Heart left ventricle (tissue), 16 donors: ENCODE results near the gene MZB1. TPM values are rescaled to one million over a fixed set of nuclear protein-coding genes. Genes with fewer than 3 reads are reported as not detected.

Experiments used
- ATAC-seq, 4 donors: fragments of 200-7000 bp; cut with Tn5 transposase; one replicate each; pipeline ENCODE4 v1.9.1; 2020 to 2022; ENCODE audit warnings: moderate library complexity in 4 of 4, mild to moderate bottlenecking in 3 of 4, moderate number of reproducible peaks in 1 of 4
- DNase-seq, 5 donors: peaks; one replicate each; pipeline ENCODE4 v3.0.0-alpha.2; 2020
- H3K27ac ChIP-seq, 12 donors: fragments of 200-600 bp; sonication (generic) in 4 of 12; one replicate each; pipeline versions ENCODE4 v1.5.0 to v1.8.0; 2016 to 2022; ENCODE audit warnings: mild to moderate bottlenecking in 2 of 12
- H3K27me3 ChIP-seq, 9 donors: fragments of 200-600 bp; sonication (generic) in 2 of 9; one replicate each; pipeline versions ENCODE4 v1.5.1 to v1.8.0; 2016 to 2022; ENCODE audit warnings: mild to moderate bottlenecking in 3 of 9
- H3K36me3 ChIP-seq, 9 donors: fragments of 200-600 bp; sonication (generic) in 2 of 9; one replicate each; pipeline versions ENCODE4 v1.5.0 to v1.8.0; 2018 to 2022; ENCODE audit warnings: mild to moderate bottlenecking in 2 of 9
- H3K4me1 ChIP-seq, 12 donors: fragments of 200-600 bp; sonication (generic) in 4 of 12; one replicate each; pipeline versions ENCODE4 v1.5.0 to v1.8.0; 2016 to 2022; ENCODE audit warnings: mild to moderate bottlenecking in 3 of 12
- H3K4me3 ChIP-seq, 12 donors: fragments of 200-600 bp; sonication (generic) in 4 of 12; one replicate each; pipeline versions ENCODE4 v1.5.0 to v1.8.0; 2017 to 2022; ENCODE audit warnings: mild to moderate bottlenecking in 9 of 12, moderate library complexity in 4 of 12
- H3K9me3 ChIP-seq, 12 donors: fragments of 200-600 bp; sonication (generic) in 4 of 12; one replicate each; pipeline versions ENCODE4 v1.5.0 to v1.8.0; 2016 to 2022; ENCODE audit warnings: mild to moderate bottlenecking in 1 of 12
- POLR2A ChIP-seq, 2 donors: fragments of 450-650 bp; IDR thresholded peaks; one replicate each; pipeline ENCODE4 v1.6.1; 2017; ENCODE audit warnings: antibody characterized with exemption in 2 of 2, mild to moderate bottlenecking in 2 of 2, moderate library complexity in 2 of 2
- WGBS, 4 donors: extraction: QIAGEN DNeasy Blood & Tissue Kit in 2 of 4; methylation state at CpG; one replicate each; pipeline versions ENCODE4 v1.1.5 to v1.1.7; 2013 to 2018; 5-methylcytosine and 5-hydroxymethylcytosine counted together
- intact Hi-C, 10 donors: fragments of 100-400 bp; cut with DNase I; formaldehyde crosslinking; loops; one replicate each; pipeline versions ENCODE4 v1.11.1 to v1.14.2; 2022
- polyA plus RNA-seq, 2 donors: library from polyadenylated mRNA; stranded (reverse); fragments of 200-250 nt; gene quantifications; one replicate each; pipeline ENCODE4 v1.2.3, GENCODE V29; 2013
- total RNA-seq, 9 donors: library from RNA; depleted of rRNA in 2 of 9; stranded (reverse); fragments of >200 nt in 2 of 9; fragmentation: NEBNext Ultra II Directional in 3 of 9; extraction: Animal tissue kit (Norgen Biotek cat#: 25700) in 3 of 9; gene quantifications; one replicate each; pipeline versions ENCODE4 v1.1.0 to v1.2.4, GENCODE V29; 2016 to 2023
- TF ChIP-seq, protein P1 (sequence below), 12 donors: fragments of 200-600 bp; sonication (generic) in 4 of 12; IDR thresholded peaks; one replicate each; pipeline versions ENCODE4 v1.5.0 to v1.8.0; 2018 to 2022; ENCODE audit warnings: antibody characterized with exemption in 12 of 12, mild to moderate bottlenecking in 5 of 12
- donor health status: ischemic (EF 13 %, LVEDD 7.1; RV severe dilation, severe dysfunction).
- donor health status: healthy with polysubstance abuse.
- donor health status: DM: no; HTN: yes; CAD: no.
- donor health status: DM: no; HTN: no; CAD: no.
- donor health status: ischemic (EF 25% LVEDD 6.9; RV normal size, moderate dysfunction).
- donor health status: ischemic (EF 25% LVEDD 5.7; RV mildly dilated, moderate dysfunction).
- donor health status: healthy.
- donor health status: DM: yes; HTN: yes; CAD: no.
- donor health status: ischemic (EF 35%, LVEDD 5.7; RV mildly dilated, moderate dysfunction).
- donor health status: nonischemic (EF 11% LVEDD 7.7; RV severe dilation, severe dysfunction).
- donor health status: DM: yes; HTN: yes; CAD: no.
- donor health status: PGD.
- donor health status: ischemic (EF 29% LVEDD 5.4; RV normal size, mild dysfunction).
- donor health status: nonischemic (EF 23%, LVEDD 6.1; RV moderate dilation, normal function).

Gene MZB1
- total and polyA plus RNA-seq, 11 donors: 0.31 to 5.2 (median 0.81) TPM; not detected in 2

DNA sequence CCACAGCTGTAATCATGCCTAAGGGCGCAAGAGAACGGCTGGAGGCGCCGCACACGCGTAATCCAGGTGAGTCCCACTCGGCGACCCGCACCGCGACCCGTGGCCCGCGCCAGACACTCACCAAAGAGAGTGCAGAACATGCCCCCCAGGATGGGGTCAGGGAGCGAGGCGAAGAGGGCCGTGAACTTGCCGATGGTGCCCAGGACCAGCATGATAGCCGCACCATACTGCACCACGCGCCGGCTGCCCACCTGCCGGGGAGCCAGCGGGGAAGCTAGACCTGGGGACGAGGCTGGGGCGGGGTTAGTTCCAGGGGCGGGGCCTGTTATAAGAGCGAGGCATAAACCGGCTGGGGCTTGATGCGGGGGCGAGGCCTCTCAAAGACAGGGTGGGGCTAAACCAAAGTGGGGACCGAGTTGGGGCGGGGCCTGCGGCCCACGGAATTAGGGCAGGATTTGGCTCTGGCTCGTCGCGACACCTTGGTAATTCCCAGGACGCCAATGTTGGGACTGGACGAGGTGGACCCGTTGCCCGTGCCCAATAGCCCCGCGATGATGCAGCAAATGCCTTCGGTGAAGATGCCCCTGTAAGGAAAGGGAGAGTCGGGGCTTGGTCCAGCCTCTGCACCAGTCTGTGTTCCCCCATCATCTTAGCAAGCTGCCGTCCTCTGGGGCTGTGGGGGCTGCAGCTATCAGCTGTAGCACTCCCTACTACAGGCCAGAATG is 11.4 kb downstream of the MZB1 start:
- Histone ChIP-seq H3K27ac (no peak overlapping the region), H3K4me3 (no peak overlapping the region), H3K9me3 (no peaks in the 10 kb centered on the region), H3K36me3 (peaks cover 0 to 13% (median 5%) of the 10 kb centered on the region in 9 donors), H3K27me3 (no peaks in the 10 kb centered on the region), H3K4me1 (peaks cover 0 to 16% (median 3%) of the 10 kb centered on the region in 12 donors)
- ATAC-seq: no peak
- WGBS, 4 donors: 71 to 82% (median 78%) methylated on average over 30 to 47 of the region's 47 CpGs
- TF ChIP-seq, protein P1, sequence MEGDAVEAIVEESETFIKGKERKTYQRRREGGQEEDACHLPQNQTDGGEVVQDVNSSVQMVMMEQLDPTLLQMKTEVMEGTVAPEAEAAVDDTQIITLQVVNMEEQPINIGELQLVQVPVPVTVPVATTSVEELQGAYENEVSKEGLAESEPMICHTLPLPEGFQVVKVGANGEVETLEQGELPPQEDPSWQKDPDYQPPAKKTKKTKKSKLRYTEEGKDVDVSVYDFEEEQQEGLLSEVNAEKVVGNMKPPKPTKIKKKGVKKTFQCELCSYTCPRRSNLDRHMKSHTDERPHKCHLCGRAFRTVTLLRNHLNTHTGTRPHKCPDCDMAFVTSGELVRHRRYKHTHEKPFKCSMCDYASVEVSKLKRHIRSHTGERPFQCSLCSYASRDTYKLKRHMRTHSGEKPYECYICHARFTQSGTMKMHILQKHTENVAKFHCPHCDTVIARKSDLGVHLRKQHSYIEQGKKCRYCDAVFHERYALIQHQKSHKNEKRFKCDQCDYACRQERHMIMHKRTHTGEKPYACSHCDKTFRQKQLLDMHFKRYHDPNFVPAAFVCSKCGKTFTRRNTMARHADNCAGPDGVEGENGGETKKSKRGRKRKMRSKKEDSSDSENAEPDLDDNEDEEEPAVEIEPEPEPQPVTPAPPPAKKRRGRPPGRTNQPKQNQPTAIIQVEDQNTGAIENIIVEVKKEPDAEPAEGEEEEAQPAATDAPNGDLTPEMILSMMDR (IDR thresholded peaks at IDR 0.05): no peak
- no peak for TF ChIP-seq POLR2A (IDR thresholded peaks at IDR 0.05)
- DNase-seq: peak in 1 of 5 donors; percentile 19
- intact Hi-C loops: no loop called here

DNA sequence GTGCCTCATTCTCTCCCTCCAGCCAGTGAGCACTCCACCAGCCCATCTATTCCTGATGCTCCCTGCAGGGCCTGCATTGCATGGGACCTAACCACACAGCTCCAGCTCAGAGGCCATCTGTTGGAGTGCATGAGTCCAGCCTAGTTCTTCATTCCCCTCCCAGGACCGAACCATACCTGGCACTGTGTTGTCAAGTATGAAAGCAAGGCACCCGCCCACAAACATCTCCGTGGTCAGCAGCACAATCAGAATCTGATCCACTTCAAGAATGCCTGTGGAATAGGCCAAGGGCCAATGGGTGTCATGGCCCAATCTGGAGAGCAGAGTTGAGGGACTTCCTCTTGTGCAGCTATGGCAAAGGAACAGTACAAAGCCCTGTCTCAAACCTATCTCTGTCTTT is 12.5 kb downstream of the MZB1 start:
- peaks cover 0 to 20% (median 14%) of the 10 kb centered on the region in 9 donors for H3K36me3 ChIP-seq
- intact Hi-C loops: no loop called here
- TF ChIP-seq, protein P1 (IDR thresholded peaks at IDR 0.05): no peak
- no peak for TF ChIP-seq POLR2A (IDR thresholded peaks at IDR 0.05)
- no peaks in the 10 kb centered on the region for H3K27me3 ChIP-seq
- H3K4me3 ChIP-seq: no peak overlapping the region
- DNase-seq: no peak
- H3K4me1 ChIP-seq: peaks cover 0 to 26% (median 6%) of the 10 kb centered on the region in 12 donors
- no peaks in the 10 kb centered on the region for H3K9me3 ChIP-seq
- no peak for ATAC-seq
- no peak overlapping the region for H3K27ac ChIP-seq
- WGBS, 4 donors: 88 to 93% (median 90%) methylated on average over 3 of the region's 3 CpGs

DNA sequence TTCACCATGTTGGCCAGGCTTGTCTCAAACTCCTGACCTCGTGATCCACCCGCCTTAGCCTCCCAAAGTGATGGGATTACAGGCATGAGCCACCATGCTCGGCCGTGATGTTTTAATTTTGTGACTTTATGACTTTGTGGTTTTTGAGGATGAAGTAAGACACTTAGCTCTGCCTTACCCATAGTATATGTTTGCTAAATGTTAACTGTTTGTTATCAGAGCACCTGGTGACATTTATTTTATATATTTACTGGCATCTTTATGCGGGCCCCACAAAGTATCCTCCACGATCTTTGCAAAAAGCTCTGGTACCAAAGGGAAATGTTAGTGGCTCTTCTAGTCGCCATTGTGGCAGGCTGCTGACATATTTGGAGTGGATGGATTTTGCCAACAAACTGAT is 13.3 kb downstream of the MZB1 start:
- intact Hi-C loops: no loop called here
- 91 to 98% (median 95%) methylated on average over 7 of the region's 7 CpGs for WGBS, 4 donors
- no peak for ATAC-seq
- TF ChIP-seq, protein P1 (IDR thresholded peaks at IDR 0.05): no peak
- no peak for TF ChIP-seq POLR2A (IDR thresholded peaks at IDR 0.05)
- no peak overlapping the region for H3K4me3 ChIP-seq
- peaks cover 0 to 29% (median 22%) of the 10 kb centered on the region in 9 donors for H3K36me3 ChIP-seq
- H3K4me1 ChIP-seq: peaks cover 0 to 33% (median 6%) of the 10 kb centered on the region in 12 donors
- no peaks in the 10 kb centered on the region for H3K27me3 ChIP-seq
- H3K9me3 ChIP-seq: no peaks in the 10 kb centered on the region
- DNase-seq: no peak
- no peak overlapping the region for H3K27ac ChIP-seq

GRCh38 chr5:139374909-139375308 is 14.8 kb downstream of the MZB1 start:
- Histone ChIP-seq H3K27me3 (no peaks in the 10 kb centered on the region), H3K4me1 (peaks cover 0 to 41% (median 6%) of the 10 kb centered on the region in 12 donors), H3K9me3 (no peaks in the 10 kb centered on the region), H3K36me3 (peaks cover 0 to 42% (median 35%) of the 10 kb centered on the region in 9 donors), H3K27ac (peak overlapping the region in 2 of 12 donors; percentile 76 to 81), H3K4me3 (no peak overlapping the region)
- no peak for DNase-seq
- TF ChIP-seq, protein P1 (IDR thresholded peaks at IDR 0.05): no peak
- TF ChIP-seq POLR2A (IDR thresholded peaks at IDR 0.05): no peak
- no peak for ATAC-seq
- intact Hi-C loops: no loop called here
- 90 to 100% (median 95%) methylated on average over 2 of the region's 2 CpGs for WGBS, 4 donors
